Hepatocyte (in vitro differentiated cells): ENCODE measurements around the gene NAA11.

ENCODE experiments used
- EZH2 ChIP-seq: fragments of 200-600 bp; sonication (generic); IDR thresholded peaks from 2 replicates; pipeline ENCODE4 v1.6.1; 2016; ENCODE audit warnings: antibody characterized with exemption, mild to moderate bottlenecking, borderline replicate concordance
- EZH2phosphoT487 ChIP-seq: fragments of 200-600 bp; sonication (generic); IDR thresholded peaks from one replicate; pipeline ENCODE4 v1.6.1; 2018; ENCODE audit warnings: antibody characterized with exemption, mild to moderate bottlenecking, low read depth, moderate library complexity; ENCODE audit not compliant: unreplicated experiment, severe bottlenecking
- TF ChIP-seq, protein P1 (sequence below): fragments of 200-600 bp; sonication (generic); IDR thresholded peaks from 2 replicates; pipeline ENCODE4 v1.5.1; 2016; ENCODE audit warnings: antibody characterized with exemption, mild to moderate bottlenecking; ENCODE audit not compliant: poor library complexity

DNA sequence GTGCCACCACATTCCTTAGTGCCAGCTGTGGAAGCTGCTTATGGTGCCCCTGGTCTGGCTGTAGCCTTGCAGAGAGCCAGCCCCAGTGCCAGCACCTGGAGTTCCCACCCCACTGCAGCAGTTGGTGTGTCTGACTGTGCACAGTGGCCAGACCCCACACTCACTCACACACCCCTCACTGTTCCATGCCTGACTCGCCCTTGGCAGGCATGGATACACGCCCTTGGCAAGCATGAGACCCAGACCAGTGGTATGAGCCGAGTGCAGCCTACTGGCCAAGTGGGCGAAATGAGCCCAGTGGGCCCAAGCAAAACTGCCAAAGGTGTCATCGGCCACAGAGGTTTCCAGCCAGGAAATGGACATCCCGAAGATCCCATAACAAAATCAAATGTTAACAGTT, 27.4 kb downstream of the NAA11 start:
- TF ChIP-seq, protein P1, sequence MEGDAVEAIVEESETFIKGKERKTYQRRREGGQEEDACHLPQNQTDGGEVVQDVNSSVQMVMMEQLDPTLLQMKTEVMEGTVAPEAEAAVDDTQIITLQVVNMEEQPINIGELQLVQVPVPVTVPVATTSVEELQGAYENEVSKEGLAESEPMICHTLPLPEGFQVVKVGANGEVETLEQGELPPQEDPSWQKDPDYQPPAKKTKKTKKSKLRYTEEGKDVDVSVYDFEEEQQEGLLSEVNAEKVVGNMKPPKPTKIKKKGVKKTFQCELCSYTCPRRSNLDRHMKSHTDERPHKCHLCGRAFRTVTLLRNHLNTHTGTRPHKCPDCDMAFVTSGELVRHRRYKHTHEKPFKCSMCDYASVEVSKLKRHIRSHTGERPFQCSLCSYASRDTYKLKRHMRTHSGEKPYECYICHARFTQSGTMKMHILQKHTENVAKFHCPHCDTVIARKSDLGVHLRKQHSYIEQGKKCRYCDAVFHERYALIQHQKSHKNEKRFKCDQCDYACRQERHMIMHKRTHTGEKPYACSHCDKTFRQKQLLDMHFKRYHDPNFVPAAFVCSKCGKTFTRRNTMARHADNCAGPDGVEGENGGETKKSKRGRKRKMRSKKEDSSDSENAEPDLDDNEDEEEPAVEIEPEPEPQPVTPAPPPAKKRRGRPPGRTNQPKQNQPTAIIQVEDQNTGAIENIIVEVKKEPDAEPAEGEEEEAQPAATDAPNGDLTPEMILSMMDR: no peak
- TF ChIP-seq EZH2 (no peak), EZH2phosphoT487 (no peak)
